ENCODE measurements around the gene IPO9. TPM values are rescaled to one million over a fixed set of nuclear protein-coding genes. Genes with fewer than 3 reads are reported as not detected.

The IPO9 gene
- total and polyA plus RNA-seq, 2 of the 4 experiments (the other 2 are of a cell fraction) = 14.0 to 23.4 TPM

DNA sequence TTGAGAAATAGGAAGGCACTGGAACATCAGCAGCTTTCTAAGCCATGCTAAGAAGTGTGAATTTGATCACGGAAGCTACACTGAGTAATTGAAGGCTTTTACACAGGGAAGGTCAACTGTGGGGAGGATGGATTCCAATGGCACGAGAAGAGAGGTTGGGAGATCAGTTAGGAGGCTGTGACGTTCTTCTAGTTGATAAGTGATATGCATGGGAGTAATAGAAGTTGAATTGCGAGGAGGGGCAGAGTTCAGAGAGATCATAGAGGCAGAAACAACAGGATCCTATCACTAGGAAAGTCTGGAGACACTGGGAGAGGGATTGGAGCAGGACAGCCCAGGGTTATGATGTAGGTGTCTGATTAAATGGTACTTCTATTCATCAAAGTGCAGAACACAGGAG, 101.2 kb downstream of the IPO9 start:
- intact Hi-C loops (cut with micrococcal nuclease) (no loop called here), in situ Hi-C loops (cut with MboI; ENCODE audit: low sequenced_read_pairs) (no loop called here), dilution Hi-C loops (cut with HindIII; ENCODE audit: low sequenced_read_pairs, unreplicated experiment) (no loop called here)
- H3K9me1 ChIP-seq (ENCODE audit: insufficient read depth, low read length) = peaks cover 23% of the 10 kb centered on the region
- H4K20me1 ChIP-seq (ENCODE audit: insufficient read depth, low read length) = peaks cover 6% of the 10 kb centered on the region; the same call in 1 of the 2 replicates
- ChIA-PET POLR2A (ENCODE audit: unreplicated experiment) (no interaction called here), CTCF (no interaction called here)
- no peak for TF ChIP-seq CEBPB (IDR thresholded peaks at IDR 0.05; ENCODE audit: low read depth, low read length)
- no peak for TF ChIP-seq NFE2L2 (IDR thresholded peaks at IDR 0.05; ENCODE audit: low read depth, low read length)
- no peak for TF ChIP-seq MAZ (IDR thresholded peaks at IDR 0.05; ENCODE audit: borderline replicate concordance, low read depth, low read length)
- TF ChIP-seq, protein P1, sequence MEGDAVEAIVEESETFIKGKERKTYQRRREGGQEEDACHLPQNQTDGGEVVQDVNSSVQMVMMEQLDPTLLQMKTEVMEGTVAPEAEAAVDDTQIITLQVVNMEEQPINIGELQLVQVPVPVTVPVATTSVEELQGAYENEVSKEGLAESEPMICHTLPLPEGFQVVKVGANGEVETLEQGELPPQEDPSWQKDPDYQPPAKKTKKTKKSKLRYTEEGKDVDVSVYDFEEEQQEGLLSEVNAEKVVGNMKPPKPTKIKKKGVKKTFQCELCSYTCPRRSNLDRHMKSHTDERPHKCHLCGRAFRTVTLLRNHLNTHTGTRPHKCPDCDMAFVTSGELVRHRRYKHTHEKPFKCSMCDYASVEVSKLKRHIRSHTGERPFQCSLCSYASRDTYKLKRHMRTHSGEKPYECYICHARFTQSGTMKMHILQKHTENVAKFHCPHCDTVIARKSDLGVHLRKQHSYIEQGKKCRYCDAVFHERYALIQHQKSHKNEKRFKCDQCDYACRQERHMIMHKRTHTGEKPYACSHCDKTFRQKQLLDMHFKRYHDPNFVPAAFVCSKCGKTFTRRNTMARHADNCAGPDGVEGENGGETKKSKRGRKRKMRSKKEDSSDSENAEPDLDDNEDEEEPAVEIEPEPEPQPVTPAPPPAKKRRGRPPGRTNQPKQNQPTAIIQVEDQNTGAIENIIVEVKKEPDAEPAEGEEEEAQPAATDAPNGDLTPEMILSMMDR (conservative IDR thresholded peaks at IDR 0.05; ENCODE audit: low read depth, low read length) = no peak
- no peak for TF ChIP-seq RCOR1 (IDR thresholded peaks at IDR 0.05; ENCODE audit: insufficient replicate concordance, low read length)
- no peak for TF ChIP-seq MXI1 (IDR thresholded peaks at IDR 0.05; ENCODE audit: borderline replicate concordance, low read depth, low read length)
- no peak for TF ChIP-seq RAD21 (IDR thresholded peaks at IDR 0.05; ENCODE audit: low read length)
- TF ChIP-seq, protein P2, sequence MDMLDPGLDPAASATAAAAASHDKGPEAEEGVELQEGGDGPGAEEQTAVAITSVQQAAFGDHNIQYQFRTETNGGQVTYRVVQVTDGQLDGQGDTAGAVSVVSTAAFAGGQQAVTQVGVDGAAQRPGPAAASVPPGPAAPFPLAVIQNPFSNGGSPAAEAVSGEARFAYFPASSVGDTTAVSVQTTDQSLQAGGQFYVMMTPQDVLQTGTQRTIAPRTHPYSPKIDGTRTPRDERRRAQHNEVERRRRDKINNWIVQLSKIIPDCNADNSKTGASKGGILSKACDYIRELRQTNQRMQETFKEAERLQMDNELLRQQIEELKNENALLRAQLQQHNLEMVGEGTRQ (IDR thresholded peaks at IDR 0.05; ENCODE audit: low read depth, low read length) = no peak
- TF ChIP-seq FOS (IDR thresholded peaks at IDR 0.05; ENCODE audit: low read depth, low read length) = no peak
- no peak for TF ChIP-seq BHLHE40 (IDR thresholded peaks at IDR 0.05; ENCODE audit: low read depth, low read length)
- no peak for TF ChIP-seq POLR2A (IDR thresholded peaks at IDR 0.05; ENCODE audit: low read depth, low read length)
- TF ChIP-seq SMC3 (IDR thresholded peaks at IDR 0.05; ENCODE audit: low read depth, low read length) = no peak
- TF ChIP-seq CHD1 (IDR thresholded peaks at IDR 0.05; ENCODE audit: low read depth, low read length) = no peak
- no peak for TF ChIP-seq RFX5 (IDR thresholded peaks at IDR 0.05; ENCODE audit: low read depth, low read length)
- TF ChIP-seq MAFK (IDR thresholded peaks at IDR 0.05; ENCODE audit: low read depth, low read length) = no peak
- TF ChIP-seq, protein P3, sequence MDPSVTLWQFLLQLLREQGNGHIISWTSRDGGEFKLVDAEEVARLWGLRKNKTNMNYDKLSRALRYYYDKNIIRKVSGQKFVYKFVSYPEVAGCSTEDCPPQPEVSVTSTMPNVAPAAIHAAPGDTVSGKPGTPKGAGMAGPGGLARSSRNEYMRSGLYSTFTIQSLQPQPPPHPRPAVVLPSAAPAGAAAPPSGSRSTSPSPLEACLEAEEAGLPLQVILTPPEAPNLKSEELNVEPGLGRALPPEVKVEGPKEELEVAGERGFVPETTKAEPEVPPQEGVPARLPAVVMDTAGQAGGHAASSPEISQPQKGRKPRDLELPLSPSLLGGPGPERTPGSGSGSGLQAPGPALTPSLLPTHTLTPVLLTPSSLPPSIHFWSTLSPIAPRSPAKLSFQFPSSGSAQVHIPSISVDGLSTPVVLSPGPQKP (IDR thresholded peaks at IDR 0.05; ENCODE audit: borderline replicate concordance, low read depth, low read length) = no peak
- H3K14ac ChIP-seq (replicated peaks; ENCODE audit: low read depth, low read length) = no peak overlapping the region
- no peak overlapping the region for H3K4ac ChIP-seq (ENCODE audit: low read depth, low read length)
- no TSS peak for BruUV-seq (replicated peaks)
- 62% methylated on average over 4 of the region's 4 CpGs; no CpG with 5 or more reads in 1 of the 2 experiments for WGBS, 2 experiments (ENCODE audit: extremely low coverage in 2 of 2, insufficient read length in 1 of 2)
- no peaks in the 10 kb centered on the region for H3K9me3 ChIP-seq (ENCODE audit: control insufficient read depth, insufficient read depth, low read length)
- H2AK5ac ChIP-seq (ENCODE audit: low read depth, low read length) = no peak overlapping the region
- peak; percentile 29 for DNase-seq
- no peaks in the 10 kb centered on the region for H3K27me3 ChIP-seq (ENCODE audit: control insufficient read depth, insufficient read depth, low read length)
- no peak overlapping the region for H3K18ac ChIP-seq (ENCODE audit: low read depth, low read length)
- no peak overlapping the region for H3K4me2 ChIP-seq (ENCODE audit: low read depth, low read length)
- H3K9ac ChIP-seq (ENCODE audit: low read depth, low read length) = no peak overlapping the region
- H4K8ac ChIP-seq (ENCODE audit: low read depth in 2 of 2, low read length in 2 of 2) = no peak overlapping the region
- H2BK5ac ChIP-seq (ENCODE audit: low read depth, low read length, poor library complexity, severe bottlenecking) = no peak overlapping the region
- H2BK15ac ChIP-seq (ENCODE audit: low read depth, low read length) = no peak overlapping the region
- H2AFZ ChIP-seq (replicated peaks; ENCODE audit: low read length, poor library complexity) = no peak overlapping the region
- no peak overlapping the region for H2BK20ac ChIP-seq (ENCODE audit: low read depth, low read length)
- H2AK9ac ChIP-seq (replicated peaks; ENCODE audit: low read depth, low read length, poor library complexity) = no peak overlapping the region
- H2BK120ac ChIP-seq (ENCODE audit: low read depth, low read length) = no peak overlapping the region
- peaks cover 13% of the 10 kb centered on the region for H3K4me1 ChIP-seq (ENCODE audit: control insufficient read depth, insufficient read depth, low read length)
- peaks cover 26% of the 10 kb centered on the region for H3K36me3 ChIP-seq (ENCODE audit: control insufficient read depth, insufficient read depth, low read length)
- peaks cover 22 to 71% of the 10 kb centered on the region in 2 experiments for H3K79me1 ChIP-seq (ENCODE audit: low read depth in 1 of 2, low read length in 2 of 2)
- H3K56ac ChIP-seq (ENCODE audit: extremely low read depth, insufficient read depth, low read length) = no peak overlapping the region
- no peak overlapping the region for H3K27ac ChIP-seq (ENCODE audit: insufficient read depth, low read length)
- no peak overlapping the region for H3K23ac ChIP-seq (ENCODE audit: low read depth, low read length)
- ATAC-seq (ENCODE audit: low read depth) = no peak
- no peak overlapping the region for H4K5ac ChIP-seq (ENCODE audit: low read depth, low read length)
- no peak overlapping the region for H4K91ac ChIP-seq (ENCODE audit: insufficient read depth, low read depth, low read length)
- no peak overlapping the region for H3K4me3 ChIP-seq (ENCODE audit: insufficient read depth, low read depth, low read length)
